Posterior vena cava (tissue), 2 donors: ENCODE measurements around the gene LUC7L. TPM values are rescaled to one million over a fixed set of nuclear protein-coding genes. Genes with fewer than 3 reads are reported as not detected.
"Not testable (repeated sequence)": the region's sequence is repeated elsewhere in the genome, so short reads cannot be mapped to it uniquely, and the experiment has no call there.

Experiments used
- DNase-seq: peaks from one replicate; pipeline ENCODE4 v3.0.0-alpha.2; 2020; ENCODE audit warnings: low spot score
- intact Hi-C, 2 donors: fragments of 100-400 bp; cut with DNase I; formaldehyde crosslinking; loops; one replicate each; pipeline versions ENCODE4 v1.14.1 to v1.14.2; 2022 to 2023
- total RNA-seq, 2 donors: library from RNA; stranded (reverse); fragmentation: NEBNext Ultra II Directional; extraction: Animal tissue kit (Norgen Biotek cat#: 25700); gene quantifications; one replicate each; pipeline ENCODE4 v1.2.1, GENCODE V29; 2021
- donor health status: DM: yes; HTN: yes; CAD: no.
- donor health status: DM: yes; HTN: yes; CAD: no.

LUC7L gene
- total RNA-seq, 2 donors from 2014 or later: 42.7 to 43.0 TPM

GRCh38 chr16:240559-240958, 11.3 kb upstream of the LUC7L start:
- no peak for DNase-seq
- intact Hi-C loops: no loop called here

GRCh38 chr16:239948-240277, 10.7 kb upstream of the LUC7L start:
- no peak for DNase-seq
- intact Hi-C loops: no loop called here

- intact Hi-C loops: no loop called here
- DNase-seq: peak; percentile 98
Observed at GRCh38 chr16:234468-235305, 5.4 kb upstream of the LUC7L start, which contains the start of gene FAM234A. TSS of gene FAM234A (plus strand) at chr16:234821. CDS start at chr16:254414, 19,593 bp downstream.

GRCh38 chr16:230949-231348, 1.7 kb upstream of the LUC7L start:
- DNase-seq: no peak
- intact Hi-C loops: no loop called here

GRCh38 chr16:230351-230750, 1.1 kb upstream of the LUC7L start:
- intact Hi-C loops, DNase-seq: not testable (repeated sequence)

GRCh38 chr16:229731-230281, 557 bp upstream of the LUC7L start:
- no peak for DNase-seq
- intact Hi-C loops: no loop called here

GRCh38 chr16:228151-228851, 948 bp downstream of the LUC7L start:
- DNase-seq: no peak
- intact Hi-C loops: no loop called here

- DNase-seq: no peak
- intact Hi-C loops: no loop called here
Observed at GRCh38 chr16:220021-220420, 9.2 kb downstream of the LUC7L start.

- intact Hi-C loops: no loop called here
- DNase-seq: no peak
Observed at GRCh38 chr16:212999-213398, 16.2 kb downstream of the LUC7L start.

GRCh38 chr16:211631-212180, 17.5 kb downstream of the LUC7L start:
- DNase-seq, intact Hi-C loops: not testable (repeated sequence)

- intact Hi-C loops: loop anchor here in 1 of 2 donors (5.0 kb wide), 1 partner anchor 913 kb away; no protein-coding TSS in a partner anchor
Observed at GRCh38 chr16:209359-209758, 19.9 kb downstream of the LUC7L start.

GRCh38 chr16:204046-204445, 25.2 kb downstream of the LUC7L start:
- not testable (repeated sequence) for DNase-seq

More at GRCh38 chr16:209359-209758, 19.9 kb downstream of the LUC7L start:
- DNase-seq: not testable (repeated sequence)

GRCh38 chr16:203246-203645, 26.0 kb downstream of the LUC7L start:
- intact Hi-C loops: no loop called here
- DNase-seq: no peak

More at GRCh38 chr16:204046-204445, 25.2 kb downstream of the LUC7L start:
- intact Hi-C loops: not testable (repeated sequence)

- intact Hi-C loops: no loop called here
- no peak for DNase-seq
Observed at GRCh38 chr16:200388-200787, 28.9 kb downstream of the LUC7L start.

GRCh38 chr16:194516-194915, 34.7 kb downstream of the LUC7L start:
- intact Hi-C loops: no loop called here
- DNase-seq: no peak

GRCh38 chr16:193441-193840, 35.8 kb downstream of the LUC7L start:
- no peak for DNase-seq
- intact Hi-C loops: no loop called here

- intact Hi-C loops: no loop called here
- DNase-seq: no peak
Observed at GRCh38 chr16:192686-193085, 36.6 kb downstream of the LUC7L start.

GRCh38 chr16:191831-192230, 37.4 kb downstream of the LUC7L start:
- intact Hi-C loops: no loop called here
- DNase-seq: no peak

GRCh38 chr16:189604-190186, 39.6 kb downstream of the LUC7L start:
- no peak for DNase-seq
- intact Hi-C loops: no loop called here

- intact Hi-C loops: no loop called here
- no peak for DNase-seq
Observed at GRCh38 chr16:188674-189073, 40.6 kb downstream of the LUC7L start.
